Motor neuron (in vitro differentiated cells): Measurements from ENCODE around the gene C16orf87. TPM values are rescaled to one million over a fixed set of nuclear protein-coding genes. Genes with fewer than 3 reads are reported as not detected.

Source experiments
- total RNA-seq, 8 experiments: library from RNA; unstranded; fragments of 300-600 nt; gene quantifications; 2 replicates each; pipeline versions ENCODE4 v1.2.3 to v1.2.4, GENCODE V29; 2022

Gene C16orf87
- total RNA-seq, 8 experiments from 2014 or later: 5.3 to 23.6 (median 16.2) TPM

Other genes starting within 250 kb of the C16orf87 start
- 10 to 100 TPM in 3 of 8 experiments, 1 to 10 TPM in 2, under 1 TPM in 3; 0.05 to 17.1 (median 1.3) TPM for gene SHCBP1, start 209.8 kb downstream of the C16orf87 start, total RNA-seq
- gene VPS35, start 142.0 kb downstream of the C16orf87 start, total RNA-seq: 10 to 100 TPM; 39.6 to 80.6 (median 54.8) TPM
- gene ORC6, start 141.5 kb downstream of the C16orf87 start, total RNA-seq: 10 to 100 TPM in 3 of 8 experiments, 1 to 10 TPM in 5; 2.8 to 39.8 (median 5.9) TPM
- gene MYLK3, start 82.8 kb downstream of the C16orf87 start, total RNA-seq: 1 to 10 TPM in 2 of 8 experiments, under 1 TPM in 5, not detected in 1; 0.21 to 5.3 (median 0.52) TPM
- 10 to 100 TPM in 7 of 8 experiments, 1 to 10 TPM in 1; 4.8 to 67.0 (median 24.6) TPM for gene GPT2, start 53.2 kb upstream of the C16orf87 start, total RNA-seq
- gene DNAJA2, start 142.5 kb upstream of the C16orf87 start, total RNA-seq: 100 to 1,000 TPM in 2 of 8 experiments, 10 to 100 TPM in 6; 66.6 to 152 (median 82.5) TPM